Inferior parietal cortex (tissue), 1 donor: ENCODE results near the gene WDR27.
"Not testable (repeated sequence)": the region's sequence is repeated elsewhere in the genome, so short reads cannot be mapped to it uniquely, and the experiment has no call there.

Experiments
- DNase-seq: peaks from one replicate; pipeline ENCODE4 v3.0.0-alpha.2; 2016; ENCODE audit errors: extremely low spot score

WDR27 gene

GRCh38 chr6:169640351-169640852 is 61.4 kb downstream of the WDR27 start:
- DNase-seq, result peak; percentile 15

GRCh38 chr6:169639653-169640278 is 62.1 kb downstream of the WDR27 start:
- no peak for DNase-seq

- DNase-seq, result no peak
These were observed 62.9 kb downstream of the WDR27 start for GRCh38 chr6:169638915-169639314.

- no peak for DNase-seq
These were observed 63.4 kb downstream of the WDR27 start for GRCh38 chr6:169638388-169638787.

DNA sequence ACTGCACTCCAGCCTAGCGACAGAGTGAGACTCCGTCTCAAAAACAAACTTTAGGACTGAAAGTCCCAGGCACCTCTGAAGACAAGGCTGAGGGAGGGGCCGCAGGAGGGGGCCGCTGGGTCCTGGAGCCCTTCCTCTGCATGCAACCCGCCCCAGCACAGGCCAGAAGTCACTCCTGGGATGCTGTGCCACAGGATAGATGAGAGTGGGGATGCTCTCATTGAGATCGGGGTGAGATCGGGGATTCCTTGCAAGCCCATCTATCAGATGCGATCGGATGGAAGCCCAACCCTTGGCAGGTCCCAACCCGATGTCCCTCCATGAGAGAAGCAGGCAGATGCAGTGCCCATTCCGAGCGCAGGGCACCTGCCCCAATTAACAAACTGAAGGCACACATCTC is 66.5 kb downstream of the WDR27 start:
- DNase-seq, result no peak

DNA sequence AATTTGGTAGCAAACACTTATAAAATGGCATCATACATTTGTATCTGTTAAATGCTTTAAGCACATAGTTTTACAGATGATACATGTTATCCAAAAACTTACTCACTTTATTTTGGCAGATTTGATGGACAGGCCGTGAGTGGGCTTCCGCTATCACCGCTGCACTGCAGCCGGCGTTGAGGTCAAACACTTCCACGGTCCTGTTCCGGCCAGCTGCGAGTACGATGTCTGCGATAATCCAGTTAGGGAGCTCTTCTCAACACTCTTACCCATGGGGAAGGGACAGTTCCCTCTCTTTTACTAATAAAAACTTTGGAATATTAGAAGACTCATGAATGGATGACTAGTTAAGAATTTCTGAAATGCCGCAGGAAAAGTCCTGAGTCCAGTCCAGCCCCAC is 69.0 kb downstream of the WDR27 start:
- DNase-seq, result no peak

- DNase-seq, result no peak
These were observed 72.6 kb downstream of the WDR27 start for GRCh38 chr6:169629256-169629655.

- DNase-seq, result no peak
These were observed 73.9 kb downstream of the WDR27 start for GRCh38 chr6:169627736-169628607.

DNA sequence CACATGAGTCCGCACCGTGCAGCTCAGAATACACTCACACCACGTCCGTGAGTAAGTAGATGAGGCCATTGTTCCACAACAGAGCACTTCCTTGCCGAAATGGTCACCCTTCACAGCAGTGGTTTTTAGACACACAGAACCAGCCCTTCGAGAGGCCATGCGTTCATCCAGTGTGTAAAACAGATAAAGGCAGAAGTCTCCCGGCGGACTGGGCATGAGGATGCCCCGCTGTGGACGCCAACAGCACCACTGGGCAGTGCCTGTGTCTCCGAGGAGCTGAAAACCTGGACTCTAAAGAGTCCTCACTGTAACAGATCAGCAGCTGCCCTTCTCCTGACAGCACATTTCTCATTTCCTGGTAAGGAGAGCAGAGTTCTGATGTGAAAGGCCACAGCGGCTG is 75.2 kb downstream of the WDR27 start:
- no peak for DNase-seq

DNA sequence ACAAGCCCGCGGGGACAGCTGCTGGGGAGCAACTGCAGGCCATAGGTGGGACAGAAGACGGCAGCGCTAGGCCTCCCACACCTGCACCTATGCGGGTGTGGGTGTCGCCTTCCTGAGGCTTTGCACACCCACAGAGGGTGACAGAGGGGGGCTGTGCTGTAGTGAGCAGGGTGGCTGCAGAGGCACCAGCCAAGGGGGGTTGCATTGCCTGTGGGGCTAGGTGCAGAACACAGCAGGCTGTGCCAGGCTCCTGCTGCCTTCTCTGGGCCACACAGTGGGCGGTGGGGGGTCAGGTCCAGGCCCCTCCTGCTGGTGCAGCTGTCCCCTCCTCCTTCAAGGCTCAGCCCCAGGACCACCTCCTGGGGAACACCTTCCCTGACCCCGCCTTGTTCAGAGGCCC is 75.7 kb downstream of the WDR27 start:
- no peak for DNase-seq

DNA sequence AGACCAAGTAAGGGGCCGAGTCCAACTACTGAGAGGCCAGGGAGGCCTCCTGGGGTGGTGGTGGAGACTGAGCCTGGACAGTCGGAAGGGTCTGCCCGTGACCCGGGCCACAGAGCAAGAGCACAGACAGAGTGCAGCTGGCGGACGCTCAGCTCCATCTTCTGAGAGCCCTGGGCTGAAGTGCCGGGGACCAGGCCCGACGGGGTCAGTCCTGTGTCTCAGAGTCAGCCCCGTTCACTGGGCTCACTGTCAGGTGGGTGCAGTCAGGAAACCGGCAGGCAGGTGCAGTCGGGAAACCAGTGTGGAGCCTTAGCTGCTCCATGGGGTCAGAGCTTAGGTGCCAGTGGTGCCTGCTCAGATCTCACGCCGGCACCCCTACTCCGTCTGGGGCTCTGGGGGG is 76.5 kb downstream of the WDR27 start:
- DNase-seq, result no peak

DNA sequence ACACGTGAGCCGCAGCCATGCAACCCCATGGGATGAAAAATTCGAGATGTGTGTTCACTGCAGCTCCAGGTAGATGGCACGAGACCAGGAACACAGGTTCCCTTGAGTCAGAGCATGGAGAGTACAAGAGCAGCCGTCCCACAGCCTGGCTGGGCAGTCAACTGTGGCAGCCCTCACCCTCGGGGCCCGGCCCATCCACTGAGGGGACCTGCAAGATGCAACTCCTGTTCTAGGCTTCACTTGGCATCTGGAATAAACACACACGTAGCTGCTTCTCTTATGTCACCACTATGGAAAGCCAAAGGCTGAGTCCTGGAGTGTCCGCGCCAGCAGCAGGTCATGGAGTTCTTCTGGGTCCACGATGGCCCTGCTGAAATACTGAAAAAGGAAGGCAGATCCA is 77.0 kb downstream of the WDR27 start:
- no peak for DNase-seq

DNA sequence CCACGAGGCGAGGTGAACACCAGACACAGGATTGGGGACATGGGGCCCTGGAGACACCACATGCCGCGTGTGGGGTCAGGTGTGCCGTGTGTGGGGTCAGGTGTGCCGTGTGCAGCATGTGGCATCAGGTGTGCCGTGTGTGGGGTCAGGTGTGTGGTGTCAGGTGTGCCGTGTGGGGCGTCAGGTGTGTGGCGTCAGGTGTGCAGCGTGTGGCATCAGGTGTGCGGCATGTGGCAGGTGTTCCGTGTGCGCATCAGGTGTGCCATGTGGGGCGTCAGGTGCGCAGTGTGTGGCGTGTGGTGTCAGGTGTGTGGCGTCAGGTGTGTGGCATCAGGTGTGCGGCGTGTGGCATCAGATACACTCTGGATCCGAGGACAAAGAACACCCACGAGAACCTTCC is 77.9 kb downstream of the WDR27 start:
- DNase-seq, result no peak

DNA sequence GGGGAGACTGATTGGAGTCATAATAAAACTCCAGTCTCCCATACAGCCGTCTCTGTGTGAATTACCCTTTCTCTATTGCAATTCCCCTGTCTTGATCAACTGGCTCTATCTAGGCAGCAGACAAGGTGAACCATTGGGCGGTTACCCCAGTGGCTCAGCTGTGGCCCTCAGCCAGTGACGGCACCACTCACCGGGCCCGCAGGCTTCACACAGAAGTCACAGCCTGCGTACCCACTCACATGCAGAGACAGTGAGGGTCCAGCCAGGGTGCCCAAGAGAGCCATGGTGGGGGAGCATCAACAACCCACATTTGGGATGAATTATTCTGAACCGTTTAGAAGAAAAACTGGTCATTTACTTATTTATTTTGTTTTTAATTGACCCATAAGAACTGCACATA is 78.5 kb downstream of the WDR27 start:
- no peak for DNase-seq

GRCh38 chr6:169622618-169623017 is 79.2 kb downstream of the WDR27 start:
- no peak for DNase-seq

DNA sequence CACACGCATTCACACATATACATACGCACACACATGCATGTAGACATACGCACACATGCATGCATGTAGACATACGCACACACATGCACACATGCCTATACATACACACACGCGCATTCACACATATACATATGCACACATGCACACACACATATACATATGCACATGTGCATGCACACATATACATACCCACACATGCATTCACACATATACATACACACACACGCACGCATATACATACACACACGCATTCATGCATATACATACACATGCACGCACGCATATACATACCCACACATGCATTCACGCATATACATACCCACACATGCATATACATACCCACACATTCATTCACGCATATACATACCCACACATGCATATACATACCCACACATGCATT is 80.5 kb downstream of the WDR27 start:
- no peak for DNase-seq

GRCh38 chr6:169620171-169621130 is 81.4 kb downstream of the WDR27 start:
- no peak for DNase-seq

DNA sequence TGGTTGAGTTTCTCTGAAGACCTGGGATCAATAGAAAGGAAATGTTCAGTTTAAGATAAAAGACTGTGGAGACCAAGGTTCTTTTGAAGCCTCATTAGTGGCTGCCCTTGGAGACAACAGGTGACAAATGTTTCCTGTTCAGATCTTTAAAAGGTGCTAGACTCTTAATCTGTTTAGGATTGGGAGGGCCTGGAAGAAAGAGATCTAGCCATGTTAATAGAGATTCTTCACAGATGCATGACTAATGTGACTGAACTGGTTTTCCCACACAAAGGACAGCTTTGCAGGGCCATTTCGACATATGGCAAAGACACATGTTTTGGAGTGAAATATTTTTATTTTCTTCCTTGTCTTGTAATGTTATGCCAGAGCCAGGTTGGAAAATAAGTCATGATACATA is 82.2 kb downstream of the WDR27 start:
- no peak for DNase-seq

- no peak for DNase-seq
These were observed 83.0 kb downstream of the WDR27 start for GRCh38 chr6:169618526-169619490.

DNA sequence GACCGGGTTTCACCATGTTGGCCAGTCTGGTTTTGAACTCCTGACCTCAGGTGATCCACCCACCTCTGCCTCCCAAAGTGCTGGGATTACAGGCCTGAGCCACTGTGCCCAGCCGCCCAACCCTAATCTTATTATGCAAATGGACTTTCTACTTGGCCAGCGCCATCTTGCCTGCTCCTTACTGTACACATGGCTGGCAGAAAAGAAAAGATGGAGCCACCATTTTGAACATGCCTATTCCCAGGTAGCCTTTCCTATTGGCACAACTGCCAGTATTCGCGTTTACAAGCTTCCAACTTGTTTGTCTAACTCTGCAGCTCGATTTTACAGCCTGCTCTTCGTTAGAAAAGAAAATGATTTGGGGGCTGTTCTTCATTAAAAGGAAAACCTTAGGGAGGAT is 84.3 kb downstream of the WDR27 start:
- DNase-seq, result no peak

DNA sequence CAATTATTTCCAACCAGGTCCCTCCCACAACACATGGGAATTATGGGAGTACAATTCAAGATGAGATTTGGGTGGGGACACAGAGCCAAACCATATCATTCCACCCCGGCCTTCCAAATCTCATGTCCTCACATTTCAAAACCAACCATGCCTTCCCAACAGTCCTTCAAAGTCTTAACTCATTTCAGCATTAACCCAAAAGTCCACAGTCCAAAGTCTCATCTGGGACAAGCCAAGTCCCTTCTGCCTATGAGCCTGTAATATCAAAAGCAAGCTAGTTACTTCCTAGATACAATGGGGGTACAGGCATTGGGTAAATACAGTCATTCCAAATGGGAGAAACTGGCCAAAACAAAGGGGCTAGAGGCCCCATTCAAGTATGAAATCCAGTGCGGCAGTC is 93.2 kb downstream of the WDR27 start:
- DNase-seq, result not testable (repeated sequence)
